Gastroesophageal sphincter (tissue), 4 donors: Measurements from ENCODE around the gene MACC1. TPM values are rescaled to one million over a fixed set of nuclear protein-coding genes. Genes with fewer than 3 reads are reported as not detected.

Experiments used
- ATAC-seq: fragments of 150-250 bp; one replicate; pipeline ENCODE4 v1.9.1; 2016; ENCODE audit warnings: mild to moderate bottlenecking, moderate library complexity
- H3K27ac ChIP-seq, 4 donors: fragments of 200-600 bp; sonication (generic) in 3 of 4; 1 replicate in 3 of 4; 2 replicates in 1 of 4; pipeline ENCODE4 v1.5.1; 2016 to 2019
- H3K27me3 ChIP-seq: fragments of 200-600 bp; sonication (generic); one replicate; pipeline ENCODE4 v1.5.1; 2019
- H3K36me3 ChIP-seq, 2 donors: fragments of 200-600 bp; sonication (generic); one replicate each; pipeline ENCODE4 v1.5.1; 2019; ENCODE audit warnings: control low read depth in 1 of 2
- H3K4me1 ChIP-seq, 3 donors: fragments of 200-600 bp; sonication (generic); 1 replicate in 2 of 3; 2 replicates in 1 of 3; pipeline ENCODE4 v1.5.1; 2016 to 2019; ENCODE audit warnings: control low read depth in 2 of 3
- H3K4me3 ChIP-seq, 2 donors: fragments of 200-600 bp; sonication (generic); one replicate each; pipeline ENCODE4 v1.5.1; 2019; ENCODE audit warnings: mild to moderate bottlenecking in 1 of 2, moderate library complexity in 1 of 2
- H3K9me3 ChIP-seq, 3 donors: fragments of 200-600 bp; sonication (generic); one replicate each; pipeline ENCODE4 v1.5.1; 2017 to 2019; ENCODE audit warnings: control low read depth in 2 of 3
- EP300 ChIP-seq: sonication (generic); formaldehyde crosslinking; IDR thresholded peaks from one replicate; pipeline ENCODE4 v1.6.1; 2017; ENCODE audit warnings: antibody characterized with exemption, mild to moderate bottlenecking
- POLR2A ChIP-seq, 2 donors: fragments of 450-650 bp; IDR thresholded peaks; one replicate each; pipeline ENCODE4 v1.6.1; 2017; ENCODE audit warnings: antibody characterized with exemption in 2 of 2, mild to moderate bottlenecking in 2 of 2, moderate library complexity in 1 of 2
- POLR2AphosphoS5 ChIP-seq: sonication (generic); formaldehyde crosslinking; IDR thresholded peaks from one replicate; pipeline ENCODE4 v1.6.1; 2017; ENCODE audit warnings: antibody characterized with exemption
- WGBS, 2 donors: methylation state at CpG; one replicate each; pipeline ENCODE4 v1.1.5; 2018; ENCODE audit warnings: low coverage in 1 of 2; 5-methylcytosine and 5-hydroxymethylcytosine counted together
- total RNA-seq, 4 donors: library from RNA; depleted of rRNA; stranded (reverse); fragments of >200 nt; gene quantifications; one replicate each; pipeline ENCODE4 v1.1.0, GENCODE V29; 2016
- TF ChIP-seq, protein P1 (sequence below), 4 experiments: fragments of 200-600 bp in 2 of 4; fragments of 450-650 bp in 2 of 4; sonication (generic) in 1 of 4; IDR thresholded peaks; one replicate each; pipeline ENCODE4 v1.5.1; 2017 to 2019; ENCODE audit warnings: antibody characterized with exemption in 4 of 4, mild to moderate bottlenecking in 2 of 4, moderate library complexity in 2 of 4

Gene MACC1
- total RNA-seq, 4 donors from 2014 or later: under 0.01 to 2.9 (median 0.25) TPM

DNA sequence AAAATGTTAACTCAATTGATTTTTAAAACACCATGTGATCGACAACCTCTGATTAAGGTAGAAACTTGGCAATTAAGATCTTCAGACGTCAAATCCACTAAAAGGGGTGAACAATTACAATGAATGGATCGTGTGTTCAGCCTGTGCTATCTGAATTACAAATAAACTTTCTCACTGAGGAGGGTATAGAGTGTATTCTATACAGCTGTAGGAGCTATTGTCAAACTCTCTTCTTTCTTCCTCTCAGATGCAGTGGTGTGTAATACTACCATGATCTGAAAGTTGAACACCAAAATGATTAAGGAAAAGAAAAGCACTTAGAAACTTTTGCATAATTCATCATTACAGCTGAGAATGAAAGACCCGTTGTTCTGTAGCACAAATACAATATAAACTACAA lies 32.2 kb upstream of the MACC1 start:
- TF ChIP-seq EP300 (no peak), POLR2AphosphoS5 (no peak), POLR2A (IDR thresholded peaks at IDR 0.05) (no peak)
- TF ChIP-seq, protein P1, sequence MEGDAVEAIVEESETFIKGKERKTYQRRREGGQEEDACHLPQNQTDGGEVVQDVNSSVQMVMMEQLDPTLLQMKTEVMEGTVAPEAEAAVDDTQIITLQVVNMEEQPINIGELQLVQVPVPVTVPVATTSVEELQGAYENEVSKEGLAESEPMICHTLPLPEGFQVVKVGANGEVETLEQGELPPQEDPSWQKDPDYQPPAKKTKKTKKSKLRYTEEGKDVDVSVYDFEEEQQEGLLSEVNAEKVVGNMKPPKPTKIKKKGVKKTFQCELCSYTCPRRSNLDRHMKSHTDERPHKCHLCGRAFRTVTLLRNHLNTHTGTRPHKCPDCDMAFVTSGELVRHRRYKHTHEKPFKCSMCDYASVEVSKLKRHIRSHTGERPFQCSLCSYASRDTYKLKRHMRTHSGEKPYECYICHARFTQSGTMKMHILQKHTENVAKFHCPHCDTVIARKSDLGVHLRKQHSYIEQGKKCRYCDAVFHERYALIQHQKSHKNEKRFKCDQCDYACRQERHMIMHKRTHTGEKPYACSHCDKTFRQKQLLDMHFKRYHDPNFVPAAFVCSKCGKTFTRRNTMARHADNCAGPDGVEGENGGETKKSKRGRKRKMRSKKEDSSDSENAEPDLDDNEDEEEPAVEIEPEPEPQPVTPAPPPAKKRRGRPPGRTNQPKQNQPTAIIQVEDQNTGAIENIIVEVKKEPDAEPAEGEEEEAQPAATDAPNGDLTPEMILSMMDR (IDR thresholded peaks at IDR 0.05): no peak
- H3K4me3 ChIP-seq: no peak overlapping the region
- ATAC-seq: no peak
- no peaks in the 10 kb centered on the region for H3K4me1 ChIP-seq
- no peaks in the 10 kb centered on the region for H3K36me3 ChIP-seq
- no peaks in the 10 kb centered on the region for H3K27me3 ChIP-seq
- H3K27ac ChIP-seq: no peak overlapping the region
- H3K9me3 ChIP-seq: no peaks in the 10 kb centered on the region
- WGBS, 2 donors: 59 to 73% methylated on average over 4 of the region's 4 CpGs

DNA sequence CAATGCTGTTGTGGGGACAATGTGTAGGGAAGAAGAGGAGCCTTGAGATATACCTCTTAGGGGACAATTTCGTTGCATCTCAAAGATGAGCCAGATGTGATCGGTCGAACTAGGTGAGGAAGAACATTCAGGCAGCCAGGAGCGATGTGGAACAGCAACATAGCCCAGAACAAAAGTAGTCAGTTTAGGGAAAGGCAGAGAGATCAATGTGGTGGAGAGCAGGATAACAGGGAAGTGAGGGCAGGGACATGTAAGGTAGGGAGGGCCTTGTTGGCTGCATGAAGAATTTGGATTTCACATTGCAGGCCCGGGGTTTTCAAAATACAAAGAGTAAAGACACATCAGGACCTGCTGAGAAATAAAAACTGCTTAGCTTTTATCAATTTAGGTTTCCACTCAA lies 29.1 kb upstream of the MACC1 start:
- no peaks in the 10 kb centered on the region for H3K9me3 ChIP-seq
- H3K4me1 ChIP-seq: no peaks in the 10 kb centered on the region
- TF ChIP-seq POLR2A (IDR thresholded peaks at IDR 0.05) (no peak), EP300 (no peak), POLR2AphosphoS5 (no peak)
- TF ChIP-seq, protein P1 (IDR thresholded peaks at IDR 0.05): no peak
- H3K4me3 ChIP-seq: no peak overlapping the region
- no peaks in the 10 kb centered on the region for H3K27me3 ChIP-seq
- whole genome bisulfite sequencing, 2 donors: 93 to 96% methylated on average over 5 of the region's 5 CpGs
- no peaks in the 10 kb centered on the region for H3K36me3 ChIP-seq
- no peak for ATAC-seq
- no peak overlapping the region for H3K27ac ChIP-seq

DNA sequence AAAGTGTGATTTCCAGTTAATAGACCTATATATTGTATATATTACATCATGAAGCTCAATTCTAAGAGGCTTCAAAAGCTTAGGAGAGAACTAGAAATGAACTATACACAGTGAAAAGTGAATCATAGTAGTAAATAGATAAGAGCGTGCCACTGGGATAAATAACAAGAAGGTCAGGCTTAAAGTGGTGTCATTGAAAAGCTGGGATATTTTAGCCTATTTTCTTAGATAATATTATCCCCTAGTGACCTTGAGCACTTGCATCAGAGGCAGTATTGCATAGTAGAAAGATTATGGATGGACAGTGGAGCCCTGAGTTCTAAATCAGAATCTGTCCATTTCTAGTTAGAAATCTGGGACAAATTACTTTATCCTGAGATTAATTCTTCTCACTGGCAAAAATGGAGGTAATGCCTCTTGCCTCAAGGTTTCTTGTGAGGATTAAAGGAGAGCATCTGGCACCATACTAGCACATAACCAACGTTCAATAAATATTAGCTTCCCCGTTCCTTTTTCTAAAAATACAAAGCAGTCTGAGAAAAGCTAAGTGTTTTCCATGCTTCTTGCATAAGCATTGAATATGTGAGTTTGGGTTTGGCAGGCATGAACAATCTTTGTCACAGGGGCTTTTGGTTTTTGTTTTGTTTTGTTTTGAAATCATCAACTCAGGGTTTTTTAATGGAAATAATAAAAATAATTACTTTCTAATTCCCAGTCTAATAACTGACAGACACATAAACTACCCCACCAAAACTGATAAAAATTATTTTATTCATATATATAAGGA lies 27.3 kb upstream of the MACC1 start:
- TF ChIP-seq POLR2AphosphoS5 (no peak), POLR2A (IDR thresholded peaks at IDR 0.05) (no peak), EP300 (no peak)
- TF ChIP-seq, protein P1 (IDR thresholded peaks at IDR 0.05): no peak
- no peaks in the 10 kb centered on the region for H3K4me1 ChIP-seq
- no peak overlapping the region for H3K27ac ChIP-seq
- 61 to 69% methylated on average over 3 of the region's 3 CpGs for WGBS, 2 donors
- ATAC-seq: no peak
- no peaks in the 10 kb centered on the region for H3K9me3 ChIP-seq
- no peaks in the 10 kb centered on the region for H3K36me3 ChIP-seq
- no peak overlapping the region for H3K4me3 ChIP-seq
- H3K27me3 ChIP-seq: no peaks in the 10 kb centered on the region

DNA sequence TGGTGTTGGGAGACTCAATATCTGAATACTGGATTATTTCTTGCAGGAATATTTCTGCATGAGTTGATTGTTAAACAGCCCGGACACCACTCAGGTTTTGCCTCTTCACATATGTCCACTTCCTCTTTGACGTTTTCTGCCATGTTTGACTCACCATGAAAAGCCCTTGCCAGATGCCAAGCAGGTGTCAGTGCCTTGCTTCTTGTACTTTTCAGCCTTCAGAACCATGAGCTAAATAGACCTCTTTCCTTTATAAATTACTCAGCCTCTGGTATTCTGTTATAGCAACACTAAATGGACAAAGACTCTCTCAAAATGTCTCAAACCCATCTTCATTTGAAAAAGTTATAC lies 24.7 kb upstream of the MACC1 start:
- Histone ChIP-seq H3K4me1 (no peaks in the 10 kb centered on the region), H3K27ac (no peak overlapping the region), H3K9me3 (no peaks in the 10 kb centered on the region), H3K4me3 (no peak overlapping the region), H3K36me3 (no peaks in the 10 kb centered on the region), H3K27me3 (no peaks in the 10 kb centered on the region)
- no peak for TF ChIP-seq POLR2A (IDR thresholded peaks at IDR 0.05)
- TF ChIP-seq, protein P1 (IDR thresholded peaks at IDR 0.05): no peak
- no peak for TF ChIP-seq POLR2AphosphoS5
- TF ChIP-seq EP300: no peak
- no peak for ATAC-seq
- WGBS, 2 donors: 88 to 100% methylated on average over 2 of the region's 2 CpGs

DNA sequence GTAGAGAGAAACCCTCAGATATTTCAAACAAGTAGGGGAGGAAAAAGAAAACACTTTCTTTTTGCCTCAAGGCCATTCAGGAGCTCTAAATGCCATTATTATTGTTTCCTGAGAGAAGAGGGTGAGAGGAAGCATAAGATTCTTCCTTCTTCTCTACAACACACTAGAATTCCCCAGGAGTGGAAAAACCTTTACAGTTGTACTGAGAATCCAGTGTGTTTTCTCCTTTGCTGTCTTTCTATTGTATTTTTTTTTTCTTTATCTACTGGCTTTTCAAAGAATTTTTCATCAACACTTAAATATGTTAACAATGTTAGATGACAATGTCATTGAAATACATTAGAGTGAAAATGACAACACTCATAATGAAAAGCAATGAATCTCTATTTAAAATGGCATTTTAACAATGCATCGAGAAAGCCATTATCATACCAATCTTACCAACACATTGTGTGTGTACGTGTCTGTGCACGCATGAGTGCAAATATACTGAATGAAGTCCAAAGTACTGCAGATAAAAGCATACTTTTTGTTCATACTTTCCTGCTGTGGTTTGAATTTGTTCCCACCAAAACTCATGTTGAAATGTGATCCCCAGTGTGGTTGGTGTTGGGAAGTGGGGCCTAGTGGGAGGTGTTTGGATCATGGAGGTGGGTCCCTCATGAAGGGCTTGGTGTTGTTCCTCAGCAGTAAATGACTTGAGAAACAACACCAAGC lies 24.2 kb upstream of the MACC1 start:
- Histone ChIP-seq H3K27me3 (no peaks in the 10 kb centered on the region), H3K9me3 (no peaks in the 10 kb centered on the region), H3K4me1 (no peaks in the 10 kb centered on the region), H3K36me3 (no peaks in the 10 kb centered on the region), H3K27ac (no peak overlapping the region), H3K4me3 (no peak overlapping the region)
- TF ChIP-seq EP300 (no peak), POLR2AphosphoS5 (no peak), POLR2A (IDR thresholded peaks at IDR 0.05) (no peak)
- TF ChIP-seq, protein P1 (IDR thresholded peaks at IDR 0.05): no peak
- WGBS, 2 donors: 86% methylated on average over 3 of the region's 3 CpGs
- no peak for ATAC-seq
